ENCODE data around the gene SYNPR. TPM values are rescaled to one million over a fixed set of nuclear protein-coding genes. Genes with fewer than 3 reads are reported as not detected.
A peak's percentile ranks its signal among the peaks of the same experiment; 100 is the strongest.

Gene SYNPR
- total RNA-seq, 1 experiment from 2014 or later, result not detected

DNA sequence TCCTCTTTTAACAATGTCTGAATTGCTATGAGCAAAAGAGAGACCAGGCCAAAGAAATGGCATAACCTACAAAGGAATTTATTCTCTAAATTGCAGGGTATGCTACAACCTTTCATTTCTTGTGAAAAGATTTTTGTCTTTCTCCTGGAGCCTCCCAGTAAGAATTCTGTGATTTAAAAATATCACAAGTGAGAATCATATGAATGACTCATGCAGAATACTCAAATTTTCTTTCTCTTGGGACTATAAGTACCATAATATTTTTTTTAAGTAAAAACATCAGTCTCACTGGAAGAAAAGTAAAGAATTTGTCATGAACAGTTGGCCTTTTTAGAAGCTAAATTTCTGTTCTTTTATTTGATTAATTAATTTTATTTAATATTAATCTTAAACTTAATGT, 26.3 kb downstream of the SYNPR start:
- no peak for DNase-seq (ENCODE audit: low read depth)

DNA sequence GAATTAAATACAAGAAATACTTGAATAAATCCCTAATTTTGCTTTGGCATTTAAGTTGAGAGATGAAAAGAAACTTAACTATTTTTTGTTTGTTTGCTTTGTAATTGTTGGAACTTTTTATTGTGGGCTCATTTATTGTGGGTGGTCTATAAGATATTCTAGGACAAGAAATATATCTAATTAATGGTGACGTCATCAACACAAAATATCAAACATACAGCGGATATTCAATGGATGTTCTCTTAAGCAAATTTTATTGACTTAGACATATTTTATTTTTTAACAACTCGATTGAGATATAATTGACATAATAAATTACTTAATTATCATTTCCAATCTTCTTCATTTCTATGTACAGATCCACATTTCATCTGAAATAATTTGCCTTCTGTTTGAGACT, 30.0 kb downstream of the SYNPR start:
- DNase-seq (ENCODE audit: low read depth), result no peak

DNA sequence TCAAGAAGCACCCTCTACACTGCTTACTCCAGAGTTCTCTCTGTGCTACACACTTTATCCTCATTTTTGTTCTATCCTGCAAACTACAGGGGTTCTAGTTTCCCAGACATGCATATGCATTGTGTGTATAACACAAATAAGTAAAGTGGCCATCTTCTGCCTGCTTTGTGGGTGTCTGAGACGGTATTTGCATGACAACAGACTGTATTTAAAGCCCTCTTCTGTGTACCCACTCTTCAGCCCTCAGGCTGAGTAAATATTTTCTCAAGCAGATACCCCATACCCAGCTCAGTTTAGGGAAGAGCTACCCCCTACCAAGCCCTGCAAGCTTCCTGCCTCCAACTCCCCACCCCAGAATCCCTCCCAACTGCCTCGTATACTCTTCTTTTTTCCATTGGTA, 31.7 kb downstream of the SYNPR start:
- DNase-seq (ENCODE audit: low read depth), result no peak

DNA sequence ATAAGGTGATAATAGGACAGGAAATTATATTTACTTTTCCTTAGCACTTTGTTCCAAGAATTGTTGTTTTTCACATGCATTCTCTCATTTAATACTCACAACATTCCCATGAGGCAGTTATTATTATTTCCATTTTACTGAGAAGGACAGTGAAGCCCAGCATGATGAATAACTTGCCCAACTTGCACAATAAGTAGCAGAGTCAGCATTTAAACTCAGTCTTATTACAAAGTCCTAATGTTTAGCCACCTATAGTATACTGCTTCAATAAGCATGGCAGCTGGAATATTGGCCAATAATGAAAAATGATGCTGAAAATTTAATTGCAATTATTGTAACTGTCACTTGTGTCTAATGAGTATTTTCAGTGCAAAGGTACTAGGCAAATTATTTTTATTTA, 45.7 kb downstream of the SYNPR start:
- DNase-seq (ENCODE audit: low read depth), result no peak

DNA sequence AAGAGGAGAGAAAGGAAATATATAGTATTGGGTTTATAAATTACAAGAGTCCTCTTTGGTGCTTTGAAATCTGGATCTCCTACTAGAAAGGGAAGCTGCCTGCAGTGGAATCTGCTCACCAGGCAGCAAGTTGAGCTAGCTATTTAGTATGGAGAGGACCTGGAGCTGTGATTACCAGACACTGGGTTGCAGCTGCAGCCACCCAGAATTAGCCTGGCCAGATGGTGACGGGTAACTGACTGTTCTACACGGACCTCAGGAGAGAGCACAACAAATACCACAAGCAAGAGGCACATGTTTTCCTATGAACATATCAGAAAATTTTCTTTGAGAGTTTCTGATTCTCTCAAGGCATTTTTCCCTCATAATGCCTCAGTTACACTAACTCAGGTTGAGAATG, 46.5 kb downstream of the SYNPR start:
- no peak for DNase-seq (ENCODE audit: low read depth)

DNA sequence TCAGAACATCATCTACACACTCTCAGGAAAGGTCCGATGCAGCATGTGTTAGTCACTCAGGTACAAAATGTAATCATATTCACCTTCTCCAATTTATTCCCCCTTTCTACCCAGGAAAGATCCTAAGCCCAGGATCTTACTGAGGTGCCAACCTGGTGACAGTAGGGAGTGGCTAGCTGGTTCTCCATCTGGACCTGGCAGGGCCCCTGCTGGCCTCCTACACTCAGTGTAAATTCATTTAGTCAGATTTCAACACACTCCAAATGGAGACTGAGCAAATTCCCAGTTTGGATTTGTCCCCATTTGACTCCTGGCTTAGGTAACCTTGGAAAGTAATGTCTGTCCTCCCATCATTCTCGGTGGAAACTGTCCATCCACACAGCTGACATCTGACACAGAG, 47.3 kb downstream of the SYNPR start:
- no peak for DNase-seq (ENCODE audit: low read depth)

DNA sequence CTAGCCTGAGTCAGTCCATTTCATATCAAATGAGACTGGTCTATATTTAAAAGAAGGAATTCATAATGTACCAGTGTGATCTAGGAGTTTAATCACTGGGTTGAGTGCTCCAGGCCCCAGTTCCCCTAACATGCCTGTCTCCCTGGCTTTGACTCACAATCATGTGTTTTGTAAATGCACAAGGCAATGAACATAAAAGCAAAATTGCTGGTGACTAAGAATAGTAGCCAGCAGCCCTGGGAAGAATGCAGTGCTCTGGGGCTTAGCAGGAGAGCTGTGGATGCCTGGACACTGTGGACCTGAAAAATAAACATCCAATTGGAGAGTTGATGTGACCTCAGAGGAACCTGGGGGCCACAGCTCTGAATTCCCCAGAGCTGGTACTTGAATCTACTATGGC, 50.3 kb downstream of the SYNPR start:
- DNase-seq (ENCODE audit: low read depth), result peak; percentile 68

DNA sequence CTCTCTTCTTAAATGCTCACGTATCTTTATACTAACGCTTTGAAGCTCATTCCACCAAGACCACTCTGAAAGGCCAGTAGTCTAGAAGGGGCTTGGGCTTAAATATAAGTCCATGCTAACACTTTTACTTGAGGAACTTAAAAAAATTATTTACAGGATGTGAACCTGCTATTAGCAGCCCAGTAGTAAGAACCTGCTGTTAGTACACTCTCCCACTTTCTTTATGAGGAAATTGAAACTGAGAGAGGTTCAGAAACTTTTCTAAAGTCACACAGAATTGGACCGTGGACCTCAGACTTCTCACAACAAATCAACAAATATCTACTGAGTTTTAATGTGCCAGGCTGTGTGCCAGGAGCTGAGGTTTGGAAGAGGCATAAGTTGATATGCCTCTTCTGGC, 53.4 kb downstream of the SYNPR start:
- DNase-seq (ENCODE audit: low read depth), result no peak

DNA sequence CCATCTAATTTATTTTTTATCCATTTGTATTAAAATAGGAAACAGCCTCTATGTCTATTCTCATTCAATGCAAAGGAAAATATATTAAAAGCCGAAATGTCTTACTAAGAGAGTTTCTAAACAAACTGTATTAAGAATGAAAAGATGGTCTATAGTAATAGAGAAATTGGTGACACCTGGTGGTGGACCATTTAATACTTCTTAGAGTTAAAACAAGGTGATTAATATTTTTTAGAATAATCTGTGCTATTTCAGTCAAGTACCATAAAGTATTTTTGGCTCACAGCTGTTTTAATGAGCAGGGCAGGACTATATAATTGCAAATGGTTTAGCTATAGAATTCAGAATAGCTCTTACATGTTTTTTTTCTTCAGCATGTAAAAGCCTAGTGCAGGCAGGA, 55.7 kb downstream of the SYNPR start:
- DNase-seq (ENCODE audit: low read depth), result peak; percentile 14

DNA sequence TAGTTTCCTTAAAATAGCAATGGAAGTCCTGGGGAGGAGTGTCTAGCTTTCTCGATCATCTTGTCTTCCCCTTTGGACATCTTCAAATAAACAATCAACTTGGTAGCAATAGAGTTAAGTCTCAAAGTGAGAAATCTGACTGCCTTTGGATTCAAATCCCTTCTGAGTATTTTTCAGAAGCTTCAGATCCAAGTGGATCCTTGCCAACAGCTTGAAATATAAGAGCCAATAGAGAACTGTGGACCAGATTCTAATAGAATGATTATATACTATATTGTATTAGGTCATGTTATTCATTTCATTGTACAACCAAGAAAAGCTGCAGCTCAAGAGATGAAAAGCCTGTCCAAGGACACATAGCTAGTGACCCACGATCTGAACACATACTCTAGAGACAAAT, 60.2 kb downstream of the SYNPR start:
- DNase-seq (ENCODE audit: low read depth), result no peak

DNA sequence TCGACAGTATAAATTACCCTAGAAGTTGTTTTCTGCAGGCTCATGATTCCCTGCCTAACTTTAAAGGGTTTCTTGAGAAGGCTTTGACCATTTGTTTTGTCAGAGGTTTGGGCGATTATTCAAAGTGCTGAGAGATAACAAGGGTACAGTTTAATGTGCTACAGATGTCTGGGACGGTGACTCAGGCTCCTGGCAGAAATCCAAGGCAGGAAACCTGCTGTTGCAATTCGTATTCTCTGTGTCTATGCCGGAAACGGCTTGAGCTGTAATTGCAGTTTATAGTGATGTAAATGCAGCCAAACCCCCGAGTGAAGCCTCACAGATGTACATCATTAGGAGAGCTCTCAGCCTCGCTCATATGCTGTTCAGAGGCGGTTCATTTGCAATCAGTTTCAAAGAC, 65.6 kb downstream of the SYNPR start:
- peak; percentile 100 for DNase-seq (ENCODE audit: low read depth)

DNA sequence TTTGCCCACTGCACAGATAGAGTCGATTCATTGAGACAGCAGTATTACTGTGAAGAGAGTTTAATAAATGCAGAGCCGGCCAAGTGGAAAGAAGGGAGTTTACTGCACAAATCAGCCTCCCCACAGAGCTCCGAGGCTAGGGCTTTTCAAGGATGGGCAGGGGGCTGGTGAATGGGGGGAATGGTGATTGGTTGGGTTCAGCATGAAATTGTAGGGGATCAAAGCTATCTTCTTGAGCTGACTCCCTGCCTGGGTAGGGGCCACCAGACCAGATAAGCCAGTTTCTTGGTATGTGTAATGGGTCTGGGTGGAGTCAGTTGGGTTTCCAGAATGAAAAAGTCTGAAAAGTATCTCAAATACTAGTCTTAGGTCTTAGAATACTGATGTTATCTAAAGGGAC, 66.6 kb downstream of the SYNPR start:
- DNase-seq (ENCODE audit: low read depth), result no peak

DNA sequence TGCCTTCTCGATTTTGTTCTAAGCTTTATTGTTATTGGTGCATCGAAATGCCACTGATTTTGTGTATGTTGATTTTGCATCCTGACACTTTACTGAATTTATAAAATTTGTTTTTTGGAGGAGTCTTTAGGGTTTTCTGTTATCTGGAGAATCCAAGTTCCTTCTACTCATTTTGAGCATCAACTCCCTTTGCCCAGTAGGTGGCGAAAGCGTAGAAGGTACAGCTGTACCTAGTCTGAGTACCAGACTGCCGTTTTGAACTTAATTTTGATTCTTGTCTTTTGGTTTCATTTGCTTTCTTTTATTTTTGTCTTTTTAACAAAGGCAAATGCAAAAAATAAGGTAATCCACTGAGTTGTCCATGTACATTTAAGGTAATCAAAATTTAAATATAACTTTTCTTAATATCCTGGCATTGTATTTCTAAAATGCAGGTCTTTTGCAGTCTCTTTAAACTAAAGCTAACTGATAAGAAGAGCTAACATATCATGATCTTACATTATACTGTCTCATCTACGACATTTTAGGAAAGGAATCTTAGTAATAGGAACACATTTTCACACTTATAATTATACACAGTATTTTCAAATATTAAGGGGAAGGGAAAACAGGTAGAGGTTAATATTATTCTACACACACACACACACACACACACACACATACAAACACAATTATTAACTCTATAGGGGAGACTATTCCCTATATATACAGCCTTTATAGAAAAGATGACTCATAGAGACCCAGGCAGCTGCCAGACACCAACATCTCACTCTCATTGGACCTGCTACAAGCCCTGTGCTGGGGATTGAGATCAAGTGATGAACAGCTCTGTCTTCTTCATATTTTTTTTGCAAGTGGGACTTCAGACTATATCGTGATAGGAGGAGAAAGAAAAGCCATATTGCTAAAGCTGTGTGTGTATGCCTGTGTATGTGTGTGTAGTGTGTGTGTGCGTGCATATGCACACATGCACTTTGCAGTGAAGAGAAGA, 71.8 kb downstream of the SYNPR start:
- DNase-seq (ENCODE audit: low read depth), result peak; percentile 71

DNA sequence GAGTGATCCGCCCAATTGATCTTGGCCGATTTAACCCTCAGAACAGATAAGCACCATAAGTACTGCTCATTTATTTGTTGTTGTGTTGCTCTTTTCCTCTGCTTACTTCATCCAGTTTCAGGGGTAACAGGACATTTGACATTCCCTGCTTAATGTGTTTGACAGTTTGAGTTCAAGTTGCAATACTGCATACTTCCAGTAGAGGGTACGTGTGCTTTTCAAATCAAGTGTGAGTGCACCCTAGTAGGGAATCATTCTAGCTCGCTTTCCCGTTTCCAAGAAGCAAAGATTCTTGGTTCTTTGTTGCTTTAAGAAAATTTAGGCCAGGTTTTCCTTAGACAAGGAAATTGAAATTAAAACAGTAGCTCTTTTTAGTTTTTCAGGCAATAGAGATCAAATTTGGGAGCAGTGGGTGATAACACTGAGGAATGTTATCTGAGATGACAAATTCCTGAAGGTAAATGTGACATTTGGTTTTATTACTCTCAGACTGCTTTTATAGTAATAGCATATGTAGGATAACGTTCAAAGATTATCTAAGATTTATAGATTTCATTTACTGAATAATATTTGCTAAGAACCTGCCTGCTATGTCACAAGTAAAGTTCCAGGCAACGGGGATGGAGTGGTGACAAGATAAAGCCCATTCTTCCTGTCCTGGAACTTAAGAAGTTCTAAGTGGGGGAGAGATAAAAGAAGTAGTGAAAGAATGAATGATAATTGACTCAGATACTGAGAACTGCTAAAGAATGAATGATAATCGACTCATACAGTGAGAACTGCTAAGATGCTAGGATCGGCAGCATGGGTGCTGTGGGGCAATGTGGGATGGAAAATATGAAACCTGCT, 73.3 kb downstream of the SYNPR start:
- peak; percentile 68 for DNase-seq (ENCODE audit: low read depth)

DNA sequence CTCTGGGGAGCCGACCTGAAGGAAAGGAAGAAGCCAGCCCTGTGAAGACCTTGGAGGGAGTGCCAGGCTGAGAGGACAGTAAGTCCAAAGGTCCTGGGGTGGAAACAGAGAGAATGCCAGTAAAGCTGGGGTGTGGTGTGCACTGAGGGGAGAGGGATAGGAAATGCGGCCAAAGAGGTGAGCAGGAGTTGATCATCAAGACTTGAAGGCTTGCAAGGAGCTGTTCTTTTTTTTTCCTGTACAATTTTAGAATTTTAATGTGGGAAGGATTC, 73.8 kb downstream of the SYNPR start:
- no peak for DNase-seq (ENCODE audit: low read depth)

DNA sequence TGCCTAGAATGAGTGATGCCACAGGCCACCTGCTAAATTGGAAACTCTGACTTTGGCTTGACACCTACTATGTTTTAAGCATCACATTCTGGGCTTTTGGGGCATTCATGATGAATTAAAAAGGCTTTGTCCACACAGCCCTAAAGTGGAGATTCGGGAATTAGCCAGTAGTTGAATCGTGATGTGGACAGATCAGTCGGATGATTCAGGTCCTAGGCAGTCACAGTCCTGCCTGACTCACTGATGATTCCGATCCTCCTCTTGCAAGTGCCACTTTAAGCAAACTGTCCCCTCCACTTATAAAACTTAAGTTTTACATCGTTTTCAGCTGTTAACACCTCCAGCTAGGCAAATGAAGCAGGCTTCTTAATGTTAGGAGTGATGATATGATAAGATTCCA, 75.3 kb downstream of the SYNPR start:
- DNase-seq (ENCODE audit: low read depth), result peak; percentile 71

DNA sequence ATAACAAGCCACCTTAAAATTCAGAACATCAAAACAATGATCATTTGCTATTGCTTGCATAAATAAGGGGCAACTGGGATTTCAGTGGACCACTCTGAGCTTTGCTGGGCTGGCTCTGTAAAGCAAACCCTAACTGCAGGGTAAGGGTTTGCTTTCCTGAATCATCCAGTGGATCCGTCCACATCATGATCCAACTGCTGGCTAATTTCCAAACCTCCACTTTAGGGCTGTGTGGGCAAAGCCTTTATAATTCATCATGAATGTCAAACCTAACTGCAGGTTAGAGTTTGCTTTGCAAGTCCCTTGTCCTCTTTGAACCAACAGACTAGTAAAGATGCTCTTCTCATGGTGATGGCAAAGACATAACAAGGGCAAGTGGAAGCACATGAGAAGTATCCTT, 76.1 kb downstream of the SYNPR start:
- DNase-seq (ENCODE audit: low read depth), result peak; percentile 58

DNA sequence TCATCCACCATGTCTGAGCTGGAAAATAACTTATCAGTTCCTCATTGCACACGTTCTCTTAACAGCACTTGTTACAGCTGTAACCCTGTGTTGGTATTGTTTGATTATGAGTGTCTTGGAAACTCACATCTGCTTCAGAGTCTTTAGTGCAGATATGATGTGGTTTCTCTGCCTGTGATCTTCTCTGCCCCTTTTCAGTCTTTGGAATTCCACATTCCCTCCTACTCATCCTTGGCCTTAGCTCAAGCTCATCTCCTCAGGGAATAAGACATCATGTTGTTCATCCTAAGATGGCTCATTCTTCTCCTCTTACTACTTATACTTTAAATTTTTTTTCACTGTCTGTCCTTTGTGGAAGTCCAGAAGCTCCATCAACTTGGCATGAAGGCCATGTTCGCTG, 77.7 kb downstream of the SYNPR start:
- DNase-seq (ENCODE audit: low read depth), result peak; percentile 63

DNA sequence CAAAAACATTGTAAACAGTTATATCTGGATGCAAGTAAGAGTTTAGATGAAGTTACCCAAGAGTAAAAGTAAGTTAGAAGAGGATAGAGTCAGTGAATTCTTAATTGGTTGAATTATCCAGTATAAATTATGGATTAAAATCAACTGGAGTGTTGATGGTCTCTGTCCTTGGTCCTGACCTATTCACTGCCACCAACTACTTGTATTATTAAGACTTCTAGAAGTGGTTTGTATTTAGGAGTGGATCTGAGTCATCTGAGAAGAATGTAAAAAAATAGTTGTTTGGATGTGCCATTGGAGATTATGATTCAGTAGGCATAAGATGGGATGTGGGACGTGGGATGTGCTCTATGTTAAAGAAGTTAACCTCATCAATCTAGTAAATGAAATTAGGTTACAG, 86.4 kb downstream of the SYNPR start:
- DNase-seq (ENCODE audit: low read depth), result peak; percentile 71

DNA sequence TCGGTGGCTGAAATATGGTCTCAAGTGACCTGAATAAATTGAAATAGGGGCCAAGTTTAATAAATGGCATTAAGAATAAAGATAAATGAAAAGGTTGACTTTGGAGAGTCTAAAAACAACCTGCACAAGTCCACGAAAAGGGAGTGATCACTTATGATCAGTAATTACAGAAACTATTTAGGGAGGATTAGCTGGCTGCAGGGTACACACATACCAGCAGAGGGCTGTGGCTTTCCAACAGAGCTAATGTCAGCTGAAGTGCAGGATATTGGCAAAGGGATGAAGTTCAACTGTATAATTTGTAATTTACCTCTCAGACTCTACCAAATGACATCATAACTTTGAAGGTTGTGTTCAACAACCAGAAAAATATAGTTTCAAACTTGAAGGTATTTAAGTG, 86.8 kb downstream of the SYNPR start:
- peak; percentile 28 for DNase-seq (ENCODE audit: low read depth)

DNA sequence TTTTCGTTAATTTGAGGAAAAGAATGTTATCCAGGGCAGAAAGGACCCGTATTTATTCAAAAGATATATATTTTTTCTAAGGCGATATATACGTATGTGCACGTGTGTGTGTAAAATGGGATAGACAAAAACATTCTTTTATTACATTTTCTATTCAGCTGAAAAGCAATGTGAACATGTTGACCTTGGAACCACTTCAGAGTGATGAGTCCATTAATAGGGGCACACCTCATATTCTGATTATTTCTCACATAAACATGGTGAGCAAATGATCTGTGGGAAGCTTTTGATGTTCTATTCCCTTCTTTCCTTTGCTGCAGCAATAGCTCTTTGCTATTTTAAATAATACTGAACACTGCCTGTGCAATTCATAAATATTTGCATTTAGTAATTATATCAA, 87.6 kb downstream of the SYNPR start:
- no peak for DNase-seq (ENCODE audit: low read depth)

DNA sequence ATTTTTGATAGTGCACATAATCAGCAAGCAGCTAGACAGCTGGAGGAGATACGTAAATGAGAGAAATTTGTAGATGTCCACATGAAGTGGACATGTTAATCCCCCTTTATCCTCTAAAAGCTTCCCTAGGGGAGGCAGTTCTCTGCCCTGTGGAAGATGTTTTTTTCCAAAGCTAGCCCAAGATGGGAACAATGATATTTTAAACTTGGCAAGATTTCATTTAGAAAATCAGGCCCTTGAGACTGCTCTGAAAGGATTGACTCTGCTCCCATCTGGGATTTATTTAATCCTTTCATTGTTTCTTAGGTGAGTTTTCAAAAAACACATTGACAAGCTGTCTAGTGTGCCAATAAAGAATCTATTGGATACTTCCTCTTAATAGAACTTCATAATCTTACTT, 92.0 kb downstream of the SYNPR start:
- DNase-seq (ENCODE audit: low read depth), result no peak

DNA sequence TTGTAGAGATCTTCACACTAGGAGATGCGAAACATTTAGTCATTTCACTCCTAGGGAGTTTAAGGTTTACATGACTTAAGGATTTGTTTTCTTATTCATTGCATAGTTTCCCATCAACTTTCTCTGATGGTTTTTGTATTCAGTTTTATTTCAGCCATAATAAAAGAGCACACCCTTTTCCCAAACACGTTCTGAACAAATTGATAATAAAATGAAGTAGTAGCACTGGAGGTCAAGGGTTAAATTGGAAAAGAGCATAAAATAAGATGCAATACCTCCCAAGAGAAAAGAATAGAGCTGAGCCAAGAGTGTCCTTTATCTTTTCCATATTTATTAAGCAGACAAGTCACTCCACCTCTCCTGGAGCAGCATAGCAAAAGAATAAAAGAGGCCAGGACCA, 104.9 kb downstream of the SYNPR start:
- DNase-seq (ENCODE audit: low read depth), result no peak
